HG02610 (cell line): ENCODE measurements around the gene PIP5K1C.

Experiments used
- ATAC-seq: cut with Tn5 transposase; IDR thresholded peaks from one replicate; pipeline ENCODE4 v1.9.1; 2021; ENCODE audit warnings: mild to moderate bottlenecking, moderate library complexity; ENCODE audit not compliant: unreplicated experiment

PIP5K1C gene

DNA sequence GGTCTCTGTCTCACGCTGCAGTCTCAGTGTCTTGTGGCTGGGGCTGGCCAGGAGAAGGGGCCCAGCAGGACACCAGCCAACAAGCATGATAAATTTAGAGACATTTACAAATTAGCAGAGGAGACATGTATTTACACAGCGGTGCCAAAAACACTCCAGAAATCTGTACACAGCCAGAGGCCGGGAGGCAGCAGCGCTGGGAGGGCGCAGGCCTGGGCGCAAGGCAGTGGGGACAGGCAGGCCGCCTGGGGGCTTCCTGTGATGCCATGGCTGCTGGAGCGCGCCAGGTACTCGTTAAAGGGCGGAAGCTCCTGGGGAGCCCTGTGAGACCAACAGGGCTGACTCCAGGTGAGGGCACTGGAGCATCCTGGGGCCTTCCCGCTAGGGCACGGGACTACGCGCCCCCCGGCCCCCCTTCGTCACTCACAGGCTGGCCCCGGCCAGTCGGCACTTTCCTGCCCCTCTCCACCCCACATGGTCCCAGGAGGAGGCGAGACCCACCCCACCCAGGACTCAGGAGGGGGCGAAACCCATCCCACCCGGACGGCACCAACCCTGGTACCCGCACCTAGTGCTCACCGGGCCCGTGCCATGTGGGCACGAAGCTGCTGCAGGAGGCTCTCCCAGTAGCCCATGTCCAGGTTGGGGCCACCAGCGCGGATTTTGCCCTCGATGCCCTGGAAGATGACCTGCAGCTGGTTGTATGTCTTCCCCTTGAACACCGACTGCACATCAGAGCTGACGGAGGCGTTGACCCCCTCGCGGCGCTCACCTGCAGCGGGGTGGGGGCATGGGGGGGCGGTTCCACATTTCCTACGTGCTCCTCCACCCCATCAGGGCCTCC lies 86.2 kb downstream of the PIP5K1C start:
- ATAC-seq: no peak

DNA sequence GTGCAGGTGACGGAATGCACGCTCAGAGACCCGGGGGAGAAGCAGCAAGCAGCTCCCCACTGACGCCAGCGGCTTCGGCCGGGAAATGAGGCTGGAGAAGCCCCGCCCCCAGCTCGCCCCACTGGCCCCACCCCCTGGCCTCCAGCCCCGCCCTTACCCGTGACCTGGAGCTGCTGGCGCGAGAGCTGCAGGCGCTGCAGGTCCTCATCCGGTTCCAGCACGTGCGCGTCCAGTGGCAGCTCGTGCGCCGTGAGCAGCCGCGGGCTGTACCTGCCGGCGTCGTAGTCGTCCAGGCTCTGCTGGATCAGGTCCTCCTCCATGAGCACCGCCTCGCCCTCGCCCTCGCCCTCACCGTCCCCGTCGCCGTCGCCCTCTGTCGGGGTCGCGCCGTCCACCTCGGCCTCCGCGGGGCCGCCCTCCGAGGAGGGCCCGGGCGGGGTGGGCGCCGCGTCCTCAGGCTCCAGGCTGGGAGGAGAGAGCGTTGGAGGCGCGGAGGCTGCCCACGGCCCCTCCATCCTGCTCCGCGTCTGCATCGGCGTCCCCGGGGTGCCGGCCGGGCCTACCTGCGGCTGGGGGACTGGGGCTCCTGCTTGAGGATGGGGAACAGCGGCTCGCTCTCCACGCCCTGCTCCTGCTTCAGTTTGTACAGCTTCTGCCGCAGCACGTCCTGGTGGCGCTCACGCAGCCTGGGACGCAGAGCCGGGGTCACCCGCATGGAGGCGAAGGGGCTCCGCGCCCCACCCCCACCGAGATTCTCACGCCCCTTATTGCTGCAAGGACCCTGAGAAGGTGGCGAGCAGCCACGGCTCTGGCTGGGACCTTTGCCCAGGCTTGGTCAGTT lies 87.1 kb downstream of the PIP5K1C start:
- ATAC-seq: no peak

DNA sequence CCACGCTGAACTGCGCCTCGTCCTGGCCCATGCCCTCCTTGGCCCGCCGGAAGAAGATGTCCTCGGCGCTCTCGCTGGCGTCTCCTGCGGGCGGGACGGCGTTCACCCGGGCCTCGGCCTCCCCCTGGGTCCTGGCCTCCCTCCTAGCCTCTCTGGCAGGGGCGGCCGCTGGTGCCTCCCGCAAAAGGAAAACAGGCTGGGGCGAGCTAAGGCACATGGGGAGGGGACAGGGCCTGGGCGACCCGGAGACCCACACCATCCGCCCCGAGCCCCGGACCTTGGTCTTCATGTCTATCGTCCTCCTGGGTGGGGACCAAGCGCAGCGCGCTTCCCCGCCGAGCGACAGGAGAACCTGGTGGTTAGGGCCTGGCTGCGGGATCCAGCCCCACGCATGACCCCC lies 87.9 kb downstream of the PIP5K1C start:
- ATAC-seq: no peak

DNA sequence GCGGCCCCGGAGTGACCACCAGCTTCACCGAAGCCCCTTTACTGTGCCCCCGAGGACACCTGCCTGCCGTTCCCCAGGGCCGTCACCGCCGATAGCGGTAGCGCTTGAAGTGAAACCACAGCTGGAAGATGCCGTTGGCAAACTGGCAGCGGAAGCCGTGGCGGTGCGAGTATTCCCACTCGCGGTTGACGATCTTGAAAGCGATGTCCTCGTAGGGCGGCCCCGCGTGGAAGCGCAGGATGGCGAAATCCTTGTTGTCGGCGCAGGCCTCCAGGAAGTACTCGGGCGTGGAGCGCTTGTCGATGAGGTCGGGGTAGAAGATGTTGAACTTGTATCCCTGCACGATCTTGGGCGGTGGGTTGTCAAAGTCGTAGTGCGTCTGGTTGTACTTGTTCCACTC lies 88.4 kb downstream of the PIP5K1C start:
- ATAC-seq: no peak

DNA sequence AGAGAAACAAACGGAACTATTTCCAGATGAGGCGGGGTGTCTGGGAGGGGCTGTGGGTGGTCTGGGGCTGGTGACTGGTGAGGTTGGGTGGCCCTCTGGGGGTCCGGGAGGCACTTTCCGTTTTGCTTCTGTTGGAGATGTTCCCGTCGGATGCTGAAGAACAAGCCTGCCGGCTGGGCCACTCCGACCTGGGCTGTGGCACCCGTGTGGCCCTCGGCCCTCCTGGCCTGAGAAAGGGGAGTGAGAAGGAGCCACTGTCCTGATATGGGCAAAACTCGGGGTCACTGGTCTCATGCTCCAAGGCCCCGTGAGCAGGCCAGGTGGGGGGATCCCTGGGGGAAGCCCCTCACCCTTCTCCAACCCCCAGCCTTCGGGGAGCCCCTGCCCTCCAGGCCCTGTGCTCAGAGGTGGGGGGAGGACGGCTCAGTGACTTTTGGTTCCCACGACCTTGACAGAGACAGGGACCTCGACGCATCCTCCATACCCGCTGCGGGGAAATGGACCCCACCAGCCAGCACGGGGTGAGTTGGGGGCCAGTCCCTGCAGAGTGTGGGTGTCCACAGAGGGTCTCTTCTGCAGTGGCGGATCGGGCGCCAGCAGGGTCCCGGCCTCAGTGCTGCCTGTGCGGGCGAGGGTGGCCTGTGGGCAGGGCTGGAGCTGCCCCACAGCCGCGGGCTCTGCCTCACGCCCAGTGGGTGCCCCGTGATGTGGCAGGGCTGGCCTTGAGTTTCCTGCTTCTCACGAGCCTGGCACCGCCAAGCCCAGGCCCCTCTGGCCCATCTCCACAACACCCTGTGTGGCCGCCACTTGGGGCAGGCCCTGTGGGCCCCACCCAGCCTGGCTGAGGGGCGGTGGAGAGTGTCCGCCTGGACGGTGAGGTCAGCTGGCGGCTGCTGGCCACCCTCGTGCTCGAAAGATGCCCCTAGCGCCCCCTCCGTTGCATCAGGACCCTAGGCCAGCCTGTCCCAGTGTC lies 89.2 kb downstream of the PIP5K1C start:
- no peak for ATAC-seq

DNA sequence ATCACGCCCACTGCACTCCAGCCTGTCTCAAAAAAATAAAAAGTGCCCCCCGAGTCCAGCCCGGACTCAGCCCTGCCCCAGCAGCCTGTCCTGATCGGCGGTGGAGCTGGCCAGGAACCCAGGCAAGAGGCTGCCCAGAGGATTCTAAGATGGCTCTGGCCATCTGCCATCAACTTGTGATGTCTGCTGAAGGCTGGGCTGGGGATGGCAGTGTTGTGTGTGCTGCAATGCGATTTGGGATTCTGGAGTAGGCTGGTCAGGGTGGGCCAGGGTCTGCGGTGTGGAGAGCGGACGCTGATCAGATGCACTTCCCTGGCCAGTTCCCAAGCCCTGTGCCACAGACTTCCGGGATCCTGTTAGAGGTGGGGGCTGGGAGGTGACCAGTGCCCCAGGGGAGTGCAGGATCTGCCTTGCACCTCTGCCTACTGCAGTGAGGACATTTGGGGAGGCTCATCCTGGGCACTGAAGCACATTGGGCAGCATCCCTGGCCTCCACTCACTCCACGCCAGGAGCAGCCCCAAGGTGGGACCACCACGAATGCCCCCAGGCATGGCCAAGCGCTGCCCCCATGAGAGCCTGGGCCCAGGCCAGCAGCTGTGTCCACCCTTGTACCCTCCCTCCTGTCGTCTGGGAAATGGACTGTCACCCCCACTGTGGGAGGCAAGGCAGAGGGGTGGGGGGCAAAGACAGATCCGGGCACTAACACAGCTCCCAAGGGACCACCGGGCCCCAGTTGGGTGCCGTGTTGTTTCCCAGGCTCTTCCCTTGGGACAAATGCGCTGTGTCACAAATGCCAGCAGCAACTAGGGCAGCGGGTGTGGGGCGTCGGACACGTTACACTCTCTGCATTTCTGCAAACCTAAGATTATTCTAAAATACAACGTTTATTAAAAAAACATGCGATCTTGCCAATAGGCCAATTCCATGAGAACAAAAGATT lies 90.2 kb downstream of the PIP5K1C start:
- ATAC-seq: no peak

DNA sequence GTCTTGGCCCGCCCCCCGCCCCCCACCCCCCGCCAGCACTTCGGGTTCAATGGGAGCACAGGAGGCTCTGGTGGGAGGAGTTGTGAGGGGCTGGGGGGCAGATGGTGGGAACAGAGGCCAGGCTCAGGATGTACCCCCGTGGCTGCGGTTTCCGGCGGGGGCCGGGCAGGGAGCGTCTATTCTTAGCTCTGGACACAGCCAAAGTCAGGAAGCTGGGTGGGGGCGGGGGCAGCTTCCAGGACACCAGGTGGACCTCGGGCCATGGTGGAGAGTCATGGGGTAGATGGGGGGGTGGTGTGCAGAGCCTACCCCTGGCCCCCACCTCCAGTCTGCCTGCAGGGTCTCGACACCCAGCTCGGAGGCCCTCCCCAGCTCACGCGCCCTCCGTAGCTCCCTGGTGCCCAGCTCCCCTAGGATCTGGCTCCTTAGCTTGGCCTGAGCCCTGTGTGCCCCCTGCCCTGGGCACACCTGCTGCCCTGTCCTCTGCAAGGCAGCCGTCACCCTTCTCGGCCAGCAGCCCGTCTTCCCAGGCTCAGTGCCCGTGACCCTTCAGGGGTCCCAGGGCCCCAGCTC lies 91.4 kb downstream of the PIP5K1C start:
- no peak for ATAC-seq

DNA sequence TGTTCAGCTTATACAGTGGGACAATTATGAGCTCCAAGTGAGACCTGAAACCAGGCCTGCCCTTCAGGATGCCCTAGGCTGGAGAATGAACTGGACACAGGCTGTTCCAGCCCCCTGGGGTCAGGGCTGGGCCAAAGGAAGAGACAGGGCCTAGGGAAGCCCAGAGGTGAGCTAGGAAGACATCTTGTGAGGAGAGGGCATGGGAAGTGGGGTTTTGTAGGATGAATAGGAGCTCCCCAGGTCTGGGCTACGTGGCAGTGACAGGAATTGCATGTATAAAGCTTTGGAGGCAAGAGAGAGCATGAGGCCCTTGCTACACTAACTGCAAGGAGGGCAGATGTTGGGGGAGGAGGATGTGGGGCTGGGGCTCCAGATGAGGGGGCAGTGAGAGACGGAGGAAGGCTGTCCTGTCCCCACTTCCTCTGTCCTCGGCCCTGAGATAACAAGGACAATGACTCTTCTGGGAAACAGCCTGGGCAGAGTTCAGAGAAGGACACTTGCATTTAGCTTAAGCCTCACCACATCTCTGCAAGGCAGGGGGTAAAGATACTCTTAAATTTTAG lies 92.1 kb downstream of the PIP5K1C start:
- ATAC-seq: no peak

DNA sequence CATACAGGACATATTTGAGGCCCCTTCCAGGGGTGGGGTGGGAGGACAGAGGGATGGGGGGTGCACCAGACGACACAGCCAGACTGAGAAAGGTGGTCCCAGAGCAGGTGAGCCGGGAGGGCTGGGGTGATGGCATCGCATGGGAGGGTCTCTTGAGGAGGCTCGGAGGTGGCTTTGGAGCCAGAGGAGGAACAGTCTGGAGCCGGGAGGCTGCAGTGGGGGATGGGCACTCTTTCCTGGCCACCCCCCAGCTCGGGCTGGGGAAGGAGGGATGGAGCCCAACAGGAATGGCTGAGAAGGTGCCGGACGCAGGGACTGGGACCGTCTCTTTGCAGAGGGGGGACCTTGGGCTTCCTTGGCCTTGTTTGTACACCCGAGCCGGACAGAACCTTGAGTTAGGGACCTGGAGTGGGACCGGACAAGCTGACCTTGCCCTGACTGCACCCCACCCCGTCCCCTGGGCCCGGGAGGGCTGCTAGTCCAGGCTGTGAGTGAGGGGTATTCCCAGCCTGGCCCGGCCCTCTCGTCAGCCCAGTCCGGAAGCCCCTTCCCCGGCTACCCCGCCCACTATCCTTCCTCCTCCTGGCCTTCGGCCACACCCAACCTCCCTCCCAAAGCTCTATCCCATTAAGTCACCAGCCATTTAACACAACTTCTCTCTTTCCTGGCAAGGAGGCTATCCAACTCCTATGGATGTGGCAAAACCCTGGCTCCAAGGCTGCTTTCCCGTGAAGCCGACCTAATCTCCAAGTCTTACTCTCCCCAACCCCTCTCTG lies 92.8 kb downstream of the PIP5K1C start:
- ATAC-seq: no peak

DNA sequence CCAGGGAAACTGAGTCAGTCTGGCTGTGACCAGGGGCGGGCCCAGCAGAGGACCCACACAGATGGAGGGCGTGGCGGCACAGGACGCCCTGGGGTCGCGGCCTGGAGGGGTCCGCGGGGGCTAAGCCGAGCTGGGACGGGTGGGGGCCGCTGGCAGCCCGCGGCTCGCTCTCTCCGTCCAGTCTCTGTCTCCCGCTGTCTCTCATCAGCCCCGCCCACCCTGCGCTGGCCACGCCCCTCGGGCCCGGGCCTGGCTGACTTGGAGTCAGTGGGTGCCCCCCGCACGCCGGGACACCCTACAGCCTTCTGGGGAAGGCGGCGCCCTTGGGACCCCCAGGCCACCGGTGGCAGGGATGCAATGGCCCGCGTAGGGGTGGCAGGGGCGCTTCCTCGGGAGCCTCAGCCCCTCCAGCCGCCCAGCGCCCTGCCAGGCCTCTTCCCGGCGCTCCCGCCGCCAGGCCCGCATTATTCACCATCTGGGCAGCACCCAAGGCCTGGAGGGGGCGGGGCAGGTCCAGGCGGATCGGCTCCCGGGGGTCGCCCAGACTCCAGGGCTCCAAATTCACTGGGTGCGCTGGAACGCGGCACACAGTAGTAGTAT lies 93.5 kb downstream of the PIP5K1C start, which contains the start of gene TBXA2R:
TSS of gene TBXA2R (minus strand) at position 186 of the 600 bp plus-strand sequence. CDS start 6,241 bp downstream, outside the sequence.
- ATAC-seq: no peak

DNA sequence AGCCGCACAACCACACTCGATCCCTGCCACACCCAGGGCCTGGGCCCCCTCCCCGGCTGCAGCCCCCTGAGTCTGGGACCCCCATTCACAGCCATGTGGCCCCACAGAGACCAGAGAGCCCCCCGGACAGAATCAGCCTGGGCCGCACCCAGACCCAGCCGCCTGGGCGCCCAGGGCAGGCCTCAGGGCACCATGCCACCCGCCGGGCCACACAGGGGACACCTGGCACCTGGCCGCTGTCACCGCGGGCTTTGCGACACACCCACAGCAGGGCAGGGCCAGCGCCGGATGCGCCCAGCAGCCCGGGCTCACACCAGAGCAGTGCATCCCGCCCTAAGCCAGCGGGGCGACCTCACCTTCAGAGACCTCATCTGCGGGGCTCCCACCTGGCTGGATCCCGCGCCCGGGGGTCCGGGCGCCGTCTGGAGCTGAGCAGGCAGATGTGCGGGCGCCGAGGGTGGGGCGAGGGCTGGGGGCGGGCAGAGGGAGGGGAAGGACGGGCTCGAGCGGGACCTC lies 94.0 kb downstream of the PIP5K1C start:
- no peak for ATAC-seq

DNA sequence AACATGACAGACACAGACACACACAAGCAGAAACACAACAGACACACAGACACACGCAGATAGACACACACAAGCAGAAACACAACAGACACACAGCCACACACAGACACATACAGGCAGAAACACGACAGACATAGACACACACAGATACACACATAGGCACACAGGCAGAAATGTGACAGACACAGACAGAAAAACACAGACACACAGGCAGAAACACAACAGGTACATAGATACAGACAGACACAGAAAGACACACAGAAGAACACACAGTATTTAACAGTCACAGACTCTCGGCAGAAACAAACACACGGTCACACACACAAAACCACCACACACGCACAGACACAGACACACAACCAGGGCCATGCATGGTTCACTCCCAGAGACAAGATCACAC lies 94.5 kb downstream of the PIP5K1C start:
- no peak for ATAC-seq

DNA sequence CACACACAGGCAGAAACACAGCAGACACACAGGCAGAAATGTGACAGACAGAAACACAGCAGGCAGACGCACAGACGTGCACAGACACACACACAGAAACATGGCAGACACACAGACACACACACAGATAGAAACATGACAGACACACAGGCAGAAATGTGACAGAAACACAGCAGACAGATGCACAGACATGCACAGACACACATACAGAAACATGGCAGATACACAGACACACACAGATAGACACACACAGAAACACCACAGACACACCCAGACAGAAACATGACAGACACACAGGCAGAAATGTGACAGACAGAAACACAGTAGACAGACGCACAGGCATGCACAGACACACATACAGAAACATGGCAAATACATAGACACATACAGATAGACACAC lies 94.9 kb downstream of the PIP5K1C start:
- no peak for ATAC-seq

DNA sequence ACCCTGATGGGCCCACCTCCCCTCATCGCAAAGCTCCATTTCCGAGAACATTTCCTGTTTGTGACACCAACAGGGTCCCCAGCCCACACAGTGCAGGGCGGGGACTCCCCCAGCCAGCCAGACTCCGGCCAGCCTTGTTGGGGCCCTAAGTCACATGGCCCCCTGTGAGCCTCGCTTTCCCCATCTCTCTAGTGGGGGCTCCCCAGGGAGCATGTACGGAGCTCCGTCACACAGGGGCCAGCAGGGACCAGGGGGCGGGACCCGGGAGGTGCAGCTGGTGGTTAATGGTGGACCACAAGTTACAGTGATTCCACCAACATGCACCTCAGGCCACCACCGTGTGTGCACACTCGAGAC lies 95.3 kb downstream of the PIP5K1C start:
- ATAC-seq: no peak

DNA sequence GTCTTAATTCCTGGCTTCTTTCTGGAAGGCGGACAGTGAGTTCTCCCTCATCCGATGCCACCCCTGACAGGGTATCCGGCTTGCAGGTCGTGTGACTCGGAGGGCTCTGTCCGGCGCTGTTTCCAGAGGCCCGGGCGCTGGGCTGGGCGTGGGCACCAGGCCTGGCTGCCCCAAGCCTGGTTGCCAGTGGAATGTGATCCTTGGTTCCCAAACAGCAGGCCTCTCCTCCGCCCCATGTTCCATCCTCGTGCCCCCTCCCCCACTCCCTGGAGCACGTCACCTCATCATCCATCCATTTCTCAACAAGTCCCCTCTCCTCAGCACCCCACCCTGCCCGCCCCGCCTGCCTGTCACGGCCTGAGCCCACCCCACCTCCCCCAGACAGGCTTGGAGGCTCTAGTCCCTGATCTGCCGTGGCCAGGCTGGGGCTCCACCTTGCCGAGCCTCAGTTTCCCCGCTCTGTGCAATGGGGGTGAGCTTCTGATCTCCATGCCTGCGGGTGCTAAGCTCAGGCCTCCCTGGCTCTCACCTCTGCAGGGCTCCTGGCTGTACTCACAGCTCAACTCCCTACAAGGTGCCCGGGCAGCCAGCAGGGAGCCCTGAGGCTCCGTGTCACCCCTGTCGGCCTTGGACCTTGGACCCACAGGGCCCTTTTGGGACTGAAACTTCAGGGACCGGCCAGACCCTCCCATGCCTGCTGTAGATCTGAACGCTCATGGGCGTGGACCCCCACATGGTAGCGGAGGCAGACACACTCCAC lies 95.9 kb downstream of the PIP5K1C start:
- no peak for ATAC-seq

DNA sequence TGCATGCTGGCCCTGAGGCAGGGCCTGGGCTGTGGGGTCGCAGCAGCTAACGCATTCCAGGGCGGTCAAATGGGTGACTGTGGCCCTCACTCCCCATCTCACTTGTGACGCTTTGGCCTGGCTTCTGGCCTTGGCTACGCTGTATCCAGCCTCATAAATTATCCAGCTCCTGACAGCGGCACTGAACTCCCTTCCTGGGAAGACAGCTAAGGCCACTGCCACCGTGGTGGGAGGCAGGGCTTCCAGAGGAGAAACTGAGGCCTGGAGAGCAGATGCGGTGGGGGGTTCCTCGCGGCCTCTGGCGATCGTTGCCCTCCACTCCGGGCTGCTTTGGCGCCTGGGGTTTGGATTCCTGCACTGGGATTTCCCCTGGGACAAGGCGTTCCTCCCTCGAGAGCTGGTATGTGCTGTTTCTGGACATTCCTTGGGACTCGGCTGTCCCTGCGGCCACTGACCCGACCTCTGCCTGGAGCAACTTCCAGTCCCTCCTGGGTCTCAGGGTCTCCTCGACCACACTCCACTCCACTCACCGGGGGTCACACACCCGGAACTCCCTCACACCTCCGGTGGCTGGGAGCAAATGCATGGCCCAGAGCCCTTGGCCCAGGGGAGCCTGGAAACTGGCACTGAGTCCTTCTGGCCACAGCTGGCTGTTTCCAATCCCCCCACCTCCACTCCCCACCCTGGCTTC lies 97.0 kb downstream of the PIP5K1C start:
- no peak for ATAC-seq
